DMS114 treated with DMSO at 0.1 percent for 48 hours (cell line): ENCODE results near the gene RBX1.
"Not testable (repeated sequence)": the region's sequence is repeated elsewhere in the genome, so short reads cannot be mapped to it uniquely, and the experiment has no call there.

Source experiments
- DNase-seq: peaks from one replicate; lab custom pipeline; 2025; ENCODE audit not compliant: unreplicated experiment; lab: John Stamatoyannopoulos, UW

The RBX1 gene

GRCh38 chr22:40967111-40967760 lies 16.1 kb downstream of the RBX1 start:
- DNase-seq = no peak

DNA sequence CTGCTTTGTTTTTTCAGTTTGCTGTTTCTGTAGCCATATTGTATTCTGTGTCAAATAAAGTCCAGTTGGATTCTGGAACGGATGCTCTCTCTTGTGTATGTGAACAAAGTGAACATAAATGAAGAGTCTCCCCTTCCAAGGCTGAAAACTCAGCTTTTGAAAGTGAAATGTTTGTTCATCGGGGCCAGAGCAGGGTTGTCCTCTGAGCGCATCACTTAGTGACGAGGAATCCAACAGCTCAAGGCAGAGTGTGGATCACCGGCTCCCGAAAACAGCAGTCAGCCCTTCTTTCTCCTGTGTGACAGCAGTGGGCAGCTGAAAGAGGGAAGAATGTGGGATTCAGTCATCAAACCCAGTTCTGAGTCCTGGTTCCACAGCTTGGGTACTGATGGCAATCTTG lies 21.4 kb downstream of the RBX1 start:
- DNase-seq = no peak

- DNase-seq = no peak
Measured at GRCh38 chr22:40973144-40973543, 22.0 kb downstream of the RBX1 start.

- DNase-seq = no peak
Measured at GRCh38 chr22:40975366-40975765, 24.2 kb downstream of the RBX1 start.

GRCh38 chr22:40976866-40977700 lies 25.9 kb downstream of the RBX1 start:
- no peak for DNase-seq

GRCh38 chr22:40979198-40979597 lies 28.0 kb downstream of the RBX1 start:
- DNase-seq = no peak

- no peak for DNase-seq
Measured at GRCh38 chr22:40979871-40980270, 28.7 kb downstream of the RBX1 start.

- no peak for DNase-seq
Measured at GRCh38 chr22:40982482-40983385, 31.6 kb downstream of the RBX1 start.

DNA sequence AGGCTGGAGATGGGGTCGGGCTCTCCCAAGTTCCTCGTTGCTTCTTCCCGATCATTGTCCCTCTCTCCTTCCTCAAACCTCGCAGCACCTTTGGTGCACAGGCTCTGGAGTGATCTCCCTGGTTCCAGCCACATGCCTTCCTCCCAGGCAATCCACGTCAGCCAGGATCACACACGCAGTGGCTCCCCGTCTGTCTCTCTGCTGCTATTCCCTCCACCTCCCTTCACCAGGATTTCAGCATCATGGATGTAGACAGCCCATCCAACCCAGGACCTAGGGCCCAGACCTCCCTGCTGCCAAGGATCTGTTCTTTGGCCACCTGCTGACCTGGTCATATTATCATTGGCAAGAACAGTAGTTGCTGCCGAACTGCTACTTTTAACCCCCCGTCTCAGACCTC lies 40.1 kb downstream of the RBX1 start:
- no peak for DNase-seq

- DNase-seq = no peak
Measured at GRCh38 chr22:40995821-40996220, 44.6 kb downstream of the RBX1 start.

- DNase-seq = no peak
Measured at GRCh38 chr22:40997520-40997919, 46.3 kb downstream of the RBX1 start.

GRCh38 chr22:41000040-41000565 lies 48.9 kb downstream of the RBX1 start:
- no peak for DNase-seq

- no peak for DNase-seq
Measured at GRCh38 chr22:41000941-41001721, 50.0 kb downstream of the RBX1 start.

GRCh38 chr22:41001722-41002122 lies 50.5 kb downstream of the RBX1 start:
- no peak for DNase-seq

- DNase-seq = not testable (repeated sequence)
Measured at GRCh38 chr22:41002386-41002785, 51.2 kb downstream of the RBX1 start.

GRCh38 chr22:41003066-41003465 lies 51.9 kb downstream of the RBX1 start:
- no peak for DNase-seq

GRCh38 chr22:41003976-41004375 lies 52.8 kb downstream of the RBX1 start:
- no peak for DNase-seq

GRCh38 chr22:41009222-41009948 lies 58.2 kb downstream of the RBX1 start:
- DNase-seq = no peak

DNA sequence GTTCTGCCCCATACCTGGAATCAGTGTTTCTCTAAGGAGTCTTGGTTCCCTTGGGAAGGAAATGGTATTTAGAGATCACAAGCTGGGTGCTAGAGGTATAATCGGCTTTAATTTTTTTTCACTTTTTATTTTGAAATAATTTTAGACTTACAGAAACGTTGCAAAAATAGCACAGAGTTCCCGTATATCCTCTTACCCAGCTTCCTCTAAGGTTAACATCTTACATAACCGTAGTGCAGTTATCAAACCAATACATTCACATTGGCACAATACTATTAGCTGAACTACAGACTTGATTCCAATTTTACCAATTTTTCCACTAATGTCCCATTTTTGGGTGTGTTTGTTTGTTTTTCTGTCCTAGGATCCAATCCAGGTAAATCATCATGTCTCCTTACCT lies 63.8 kb downstream of the RBX1 start:
- DNase-seq = no peak

DNA sequence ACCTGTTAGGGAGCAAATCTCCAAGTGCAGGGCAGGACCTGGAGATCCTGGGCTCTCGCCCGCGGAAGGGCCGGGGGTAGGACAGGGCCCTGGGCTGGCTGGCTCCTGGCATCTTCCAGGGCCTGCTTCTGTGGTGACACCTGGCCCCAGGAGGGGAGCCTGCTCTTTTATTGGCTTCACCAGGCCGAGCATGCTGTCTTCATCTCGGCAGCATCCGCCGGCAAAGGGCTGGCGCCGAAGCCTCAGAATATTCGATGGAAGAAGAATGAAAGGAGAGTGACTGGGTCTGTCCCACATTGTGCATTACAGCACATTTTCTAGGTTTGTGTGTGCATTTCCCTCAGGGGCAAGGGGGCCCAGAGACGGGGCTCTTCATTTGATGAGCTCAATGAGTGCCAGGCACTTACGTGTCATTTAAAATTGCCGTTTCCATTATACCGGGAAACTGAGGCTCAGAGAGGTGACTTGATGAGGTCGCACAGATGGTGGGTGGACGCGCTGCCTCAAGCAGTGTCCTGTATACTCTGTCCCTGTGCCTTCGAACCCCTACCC lies 70.0 kb downstream of the RBX1 start:
- no peak for DNase-seq
